HS-5 (cell line): ENCODE measurements around the gene HNRNPF.

Experiments
- DNase-seq: peaks from one replicate; pipeline ENCODE4 v3.0.0-alpha.2; 2012; ENCODE audit warnings: low read depth

Gene HNRNPF

DNA sequence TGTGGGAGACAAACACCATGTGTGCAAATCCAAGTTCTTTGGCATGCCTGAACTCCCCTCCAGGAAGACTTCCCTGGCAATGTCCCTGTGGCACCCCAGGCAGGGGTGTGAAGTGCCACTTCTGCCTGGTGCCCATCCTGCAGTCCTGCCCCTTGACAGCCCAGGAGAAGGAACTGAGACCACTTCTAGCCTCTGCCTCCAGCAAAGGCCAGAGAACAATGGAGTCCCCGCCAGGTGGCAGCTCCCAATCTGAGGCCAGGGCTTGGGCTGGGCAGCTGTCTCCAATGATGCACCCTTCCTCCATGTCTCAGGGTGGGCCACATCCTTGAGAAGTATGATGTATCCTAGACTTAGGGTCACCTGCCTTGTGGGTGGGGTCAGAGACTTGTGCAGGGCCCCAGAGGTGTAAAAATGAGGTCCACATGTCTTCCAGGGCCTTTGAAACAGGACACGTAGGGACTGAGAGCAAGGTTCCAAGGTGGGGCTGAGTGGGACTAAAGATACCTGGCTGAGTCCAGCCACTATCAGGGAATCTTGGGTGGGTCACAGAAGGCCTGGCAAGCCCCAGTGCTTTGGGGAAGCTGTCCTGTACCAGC lies 32.1 kb downstream of the HNRNPF start:
- no peak for DNase-seq

DNA sequence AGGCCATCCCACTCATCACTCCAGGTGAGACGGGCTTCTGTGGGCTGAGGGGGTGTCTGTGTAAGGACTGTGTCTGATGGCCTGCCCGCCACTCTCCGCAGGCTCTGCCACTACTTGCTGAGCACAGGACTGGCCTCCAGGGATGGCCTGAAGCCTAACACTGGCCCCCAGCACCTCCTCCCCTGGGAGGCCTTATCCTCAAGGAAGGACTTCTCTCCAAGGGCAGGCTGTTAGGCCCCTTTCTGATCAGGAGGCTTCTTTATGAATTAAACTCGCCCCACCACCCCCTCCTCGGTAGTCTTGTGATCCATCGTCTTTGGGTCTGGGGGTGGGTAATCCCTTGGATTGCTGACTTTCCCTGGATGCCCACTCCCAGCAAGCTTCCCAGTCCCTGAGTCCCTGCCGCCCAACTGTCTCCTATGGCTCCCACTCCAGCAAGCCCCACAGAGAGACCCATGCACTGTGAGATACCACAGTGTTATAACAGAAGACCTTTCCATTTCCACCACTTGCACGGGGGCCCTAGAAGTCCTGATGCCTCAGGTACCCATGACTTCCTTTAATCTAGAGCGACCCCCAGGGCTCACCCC lies 32.8 kb downstream of the HNRNPF start:
- no peak for DNase-seq

DNA sequence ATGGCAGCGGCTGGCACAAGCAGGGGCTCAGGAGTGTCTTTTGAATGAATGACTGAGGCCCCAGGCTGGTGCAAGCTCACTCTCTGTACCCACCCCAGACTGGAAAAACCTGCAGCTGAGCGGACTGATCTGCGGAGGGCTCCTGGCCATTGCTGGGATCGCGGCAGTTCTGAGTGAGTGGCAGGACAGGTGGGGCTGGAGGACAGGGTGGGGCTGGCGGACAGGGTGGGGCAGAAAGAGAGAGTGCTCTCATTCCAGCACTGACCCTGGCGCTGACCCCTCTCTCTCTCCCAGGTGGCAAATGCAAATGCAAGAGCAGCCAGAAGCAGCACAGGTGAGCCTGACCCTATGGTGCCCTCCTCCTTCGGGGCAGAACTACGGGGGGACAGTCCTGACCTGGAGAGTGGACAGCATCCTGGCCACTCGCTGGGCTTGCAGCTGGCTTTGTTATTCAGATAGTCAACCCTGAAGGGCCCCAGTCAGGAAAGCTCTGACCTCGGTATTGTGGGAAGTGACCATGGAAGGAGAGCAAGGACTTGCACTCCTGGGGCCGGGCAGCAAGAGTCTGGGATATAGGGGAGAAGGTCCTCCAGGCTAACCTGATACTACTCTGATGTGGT lies 33.5 kb downstream of the HNRNPF start:
- DNase-seq = no peak

DNA sequence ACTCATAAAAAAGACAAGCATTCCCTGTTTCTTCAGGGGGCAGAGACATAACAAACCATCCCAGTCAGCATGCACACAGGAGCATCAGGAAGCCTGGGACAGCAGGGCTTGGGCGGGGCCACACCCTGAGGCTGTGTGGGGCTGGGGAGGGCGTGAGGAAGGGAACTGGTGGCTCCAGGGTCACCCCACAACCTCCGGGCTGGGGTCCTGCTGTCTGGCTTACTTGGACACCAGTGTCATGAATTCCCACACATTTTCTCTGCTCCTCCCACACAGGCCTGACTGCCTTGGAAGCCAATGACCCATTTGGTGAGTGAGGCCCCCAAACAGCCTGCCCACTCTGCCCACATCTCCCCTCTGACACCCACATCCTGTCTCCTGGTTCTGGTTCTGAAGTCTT lies 34.8 kb downstream of the HNRNPF start:
- DNase-seq = no peak

DNA sequence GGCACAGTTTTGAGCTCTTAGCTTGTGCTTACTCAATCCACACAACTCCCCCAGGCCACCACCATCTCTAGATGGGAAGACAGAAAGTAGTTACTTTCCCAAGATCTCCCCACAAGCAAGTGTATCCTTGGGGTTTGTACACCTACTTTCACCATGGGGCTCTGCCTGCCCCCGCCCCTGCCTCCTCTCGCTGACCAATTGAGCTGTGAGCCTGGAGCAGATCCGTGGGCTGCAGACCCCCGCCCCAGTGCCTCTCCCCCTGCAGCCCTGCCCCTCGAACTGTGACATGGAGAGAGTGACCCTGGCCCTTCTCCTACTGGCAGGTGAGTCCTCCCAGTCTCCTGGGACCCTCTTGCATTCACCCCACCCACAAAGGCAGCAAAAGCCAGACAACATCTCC lies 35.5 kb downstream of the HNRNPF start:
- no peak for DNase-seq

DNA sequence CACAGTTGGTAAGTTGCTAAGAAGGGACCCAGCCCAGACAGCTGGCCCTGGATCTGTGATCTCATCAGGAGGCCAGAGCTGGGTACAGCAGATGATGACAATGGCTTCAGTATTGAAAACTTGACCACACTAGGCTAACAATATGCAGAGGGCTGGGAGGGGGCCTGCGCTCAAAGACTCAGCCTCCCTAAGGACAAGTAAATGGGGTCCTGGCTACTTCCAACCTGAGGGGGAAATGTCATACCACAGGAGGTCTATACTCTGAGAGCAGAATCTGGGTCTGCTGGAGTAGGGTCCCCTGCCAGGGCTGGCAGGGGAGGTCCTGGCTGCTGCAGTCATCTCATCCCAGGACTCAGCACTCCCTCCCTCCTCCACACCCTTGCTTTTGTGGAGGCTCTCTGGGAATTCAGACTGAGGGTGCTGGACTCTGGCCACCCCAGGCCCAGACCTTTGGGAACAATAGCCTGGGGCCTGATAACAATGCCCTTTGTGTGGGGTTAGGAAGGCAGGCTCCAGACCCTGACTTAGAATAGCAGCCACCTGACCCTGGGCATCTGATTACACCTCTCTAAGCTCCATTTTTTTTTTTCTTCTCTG lies 36.1 kb downstream of the HNRNPF start:
- no peak for DNase-seq

DNA sequence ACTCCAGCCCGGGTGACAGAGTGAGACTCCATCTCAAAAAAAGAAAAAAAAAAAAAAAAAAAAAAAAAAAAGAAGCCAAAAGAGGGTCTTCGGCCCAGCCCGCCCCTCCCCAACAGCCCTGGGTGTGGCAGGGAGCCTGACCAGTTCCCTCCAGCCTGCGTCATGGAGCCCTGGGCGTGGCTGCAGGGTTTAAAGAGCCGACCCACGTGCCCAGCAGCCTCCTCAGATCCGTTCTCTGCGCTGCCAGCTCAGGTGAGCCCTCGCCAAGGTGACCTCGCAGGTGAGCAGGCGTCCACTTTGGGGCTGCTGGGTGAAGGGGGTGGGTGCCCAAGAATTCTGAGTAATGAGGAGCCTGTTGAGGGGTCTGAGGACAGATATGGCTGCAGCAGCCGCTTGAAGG lies 37.6 kb downstream of the HNRNPF start, which contains the start of gene FXYD4:
TSS of gene FXYD4 (plus strand) at position 219 of the 400 bp plus-strand sequence. CDS start 2,111 bp downstream, outside the sequence.
- no peak for DNase-seq

DNA sequence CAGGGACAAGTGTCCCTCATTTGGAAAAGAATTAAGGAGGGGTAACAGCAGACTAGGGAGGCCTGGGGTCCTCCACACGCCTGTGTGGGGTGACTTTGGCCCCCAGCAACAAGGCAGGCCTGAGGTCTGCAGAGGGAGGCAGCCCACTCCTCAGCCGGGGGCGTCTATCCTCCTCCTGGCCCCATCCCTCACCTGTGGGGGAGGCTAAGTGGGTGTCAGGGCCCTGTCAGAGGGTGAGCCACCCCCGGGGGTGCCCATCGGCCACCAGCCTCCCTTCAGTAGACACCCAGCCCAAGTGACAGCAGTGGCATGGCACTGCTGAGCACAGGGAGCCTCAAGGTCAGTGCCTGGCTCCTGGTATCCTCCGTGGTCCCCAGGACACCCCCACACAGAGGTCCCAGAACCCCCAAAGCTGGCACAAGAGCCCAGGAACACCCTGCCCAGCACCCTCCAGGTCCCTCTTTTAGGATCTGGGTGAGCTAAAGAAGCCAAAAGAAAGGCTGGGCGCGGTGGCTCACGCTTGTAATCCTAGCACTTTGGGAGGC lies 38.2 kb downstream of the HNRNPF start:
- no peak for DNase-seq

DNA sequence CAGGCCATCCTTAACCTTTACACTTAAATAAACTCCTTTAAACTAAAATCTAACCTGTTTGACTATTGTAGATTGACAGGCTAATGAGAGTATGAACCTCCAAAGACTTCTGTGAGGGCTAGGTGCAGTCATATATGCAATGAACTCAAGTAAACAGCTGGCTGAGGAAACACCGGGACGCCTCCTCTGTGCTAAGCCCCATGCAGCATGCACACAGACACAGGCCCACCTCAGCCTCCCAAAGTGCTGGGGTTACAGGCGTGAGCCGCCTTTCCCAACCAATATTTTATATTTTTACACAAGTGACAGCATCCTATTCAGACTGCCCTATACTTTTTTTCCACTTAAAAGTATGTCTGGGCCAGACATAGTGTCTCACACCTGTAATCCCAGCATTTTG lies 39.1 kb downstream of the HNRNPF start:
- DNase-seq = no peak

DNA sequence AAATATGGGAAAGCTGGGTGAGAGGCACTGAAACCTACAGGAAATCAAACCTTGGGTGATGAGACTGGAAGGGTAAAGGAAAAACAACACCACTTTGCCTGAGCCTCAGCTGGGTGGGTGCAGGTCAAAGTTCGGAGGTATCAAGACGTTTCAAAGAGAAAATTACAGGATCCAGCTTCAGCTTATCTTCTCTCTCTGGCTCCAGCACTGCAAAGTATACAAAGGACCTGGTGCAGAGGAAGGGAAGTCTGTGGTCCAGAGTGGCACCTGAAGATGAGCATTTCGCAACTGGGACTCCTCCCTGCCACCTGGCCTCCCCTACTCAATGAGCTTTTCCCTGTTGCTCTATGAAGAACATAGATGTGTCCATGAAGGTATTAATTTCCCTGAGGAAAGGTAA lies 44.0 kb downstream of the HNRNPF start:
- no peak for DNase-seq

DNA sequence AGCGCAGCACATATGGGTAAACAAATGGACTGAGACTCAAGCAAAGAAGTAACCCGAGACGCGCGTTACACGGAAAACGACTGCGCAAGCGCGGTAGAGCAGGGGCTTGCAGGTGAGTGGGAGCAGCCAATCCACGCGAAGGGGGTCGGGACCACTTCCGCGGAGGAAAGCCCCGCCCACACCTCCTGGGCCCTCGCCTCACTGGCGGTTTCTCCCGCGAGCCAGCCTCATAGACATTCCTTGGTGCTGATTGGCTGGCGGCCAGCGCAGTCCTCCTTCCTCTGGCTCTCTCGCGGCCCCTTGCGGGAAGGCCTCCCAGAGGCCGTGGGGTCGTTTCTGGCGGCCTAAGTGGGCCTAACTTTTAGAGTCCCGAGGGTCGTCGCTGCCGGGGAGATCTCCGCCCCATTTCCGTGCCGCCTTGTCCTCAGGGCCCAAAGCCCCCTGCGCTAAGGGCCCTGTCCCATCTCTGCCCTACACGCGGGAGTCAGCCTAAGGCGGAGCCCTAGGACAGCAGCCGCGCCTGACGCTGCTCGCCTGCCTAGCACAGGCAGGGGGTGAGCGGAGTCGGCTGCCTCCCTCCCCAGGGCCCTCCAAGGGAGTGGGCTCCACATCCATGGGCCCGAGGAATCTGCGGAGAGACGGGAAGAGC lies 46.7 kb downstream of the HNRNPF start:
- no peak for DNase-seq

DNA sequence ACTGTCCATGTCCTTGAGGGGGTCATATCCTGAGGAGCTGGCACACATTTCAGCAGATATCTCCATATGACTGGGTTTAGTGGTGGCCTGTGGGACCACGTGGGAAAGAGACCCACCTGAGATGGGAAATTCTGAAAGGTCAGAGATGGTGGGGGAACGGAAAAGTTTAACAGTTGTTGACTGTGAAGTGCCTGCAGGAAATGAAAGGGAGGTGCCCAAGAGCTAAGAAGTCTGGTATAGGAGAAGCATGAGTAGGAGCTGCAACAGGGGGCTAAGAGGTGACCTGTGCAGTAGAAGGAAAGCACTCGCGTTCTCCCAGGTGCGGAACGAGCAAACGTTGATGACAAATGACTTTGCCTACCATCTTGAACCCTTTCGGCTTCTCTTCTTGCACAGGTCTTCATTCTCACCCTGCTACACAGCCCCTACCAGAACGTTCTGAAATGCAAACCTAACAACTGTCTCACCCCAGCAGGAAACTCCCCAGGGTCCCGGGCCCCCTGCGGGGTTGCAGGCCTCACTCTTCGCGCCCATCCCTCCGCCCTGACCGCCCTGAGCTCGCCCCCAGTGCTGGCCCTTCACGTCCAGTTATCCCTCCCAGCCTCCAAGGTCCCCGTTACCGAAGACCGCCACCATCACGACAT lies 47.3 kb downstream of the HNRNPF start:
- DNase-seq = no peak

DNA sequence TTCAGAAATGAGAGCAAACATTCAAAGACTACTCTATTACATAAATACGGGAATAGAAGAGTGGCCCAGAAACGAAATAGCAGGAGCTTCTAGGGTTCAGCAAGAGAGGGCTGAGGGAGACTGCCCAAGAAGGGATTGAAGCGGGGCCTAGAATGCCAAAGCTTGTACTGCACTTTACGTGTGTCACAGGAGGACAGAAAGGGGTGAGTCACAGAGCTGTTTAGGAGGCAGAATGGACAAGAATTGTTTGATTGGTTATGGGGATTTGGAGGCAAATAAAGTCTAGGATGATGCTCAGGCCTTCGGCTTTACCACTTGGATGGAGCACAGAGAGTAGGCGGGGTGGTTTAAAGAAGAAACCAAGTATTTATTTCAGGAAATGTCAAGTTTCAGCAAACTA lies 48.9 kb downstream of the HNRNPF start:
- DNase-seq = no peak

DNA sequence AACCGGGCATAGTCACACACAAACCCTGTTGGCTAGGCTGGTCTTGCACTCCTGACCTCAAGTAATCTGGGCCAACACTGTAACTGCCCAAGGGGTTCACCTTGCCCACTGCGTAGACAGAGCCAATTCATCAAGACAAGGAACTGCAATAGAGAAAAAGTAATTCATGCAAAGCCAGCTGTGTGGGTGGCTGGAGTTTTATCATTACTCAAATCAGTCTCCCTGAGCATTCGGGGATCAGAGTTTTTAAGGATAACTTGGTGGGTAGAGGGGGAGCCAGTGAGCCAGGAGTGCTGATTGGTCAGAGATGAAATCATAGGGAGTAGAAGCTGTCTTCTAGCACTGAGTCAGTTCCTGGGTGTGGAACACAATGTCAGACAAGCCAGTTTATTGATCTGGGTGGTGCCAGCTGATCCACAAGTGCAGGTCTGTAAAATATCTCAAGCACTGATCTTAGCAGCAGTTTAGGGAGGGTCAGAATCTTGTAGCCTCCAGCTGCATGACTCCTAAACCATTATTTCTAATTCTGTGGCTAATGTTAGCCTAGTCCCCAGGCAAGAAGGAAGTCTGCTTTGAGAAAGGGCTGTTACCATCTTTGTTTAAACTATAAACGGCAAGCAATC lies 53.1 kb downstream of the HNRNPF start:
- peak; percentile 24 for DNase-seq

DNA sequence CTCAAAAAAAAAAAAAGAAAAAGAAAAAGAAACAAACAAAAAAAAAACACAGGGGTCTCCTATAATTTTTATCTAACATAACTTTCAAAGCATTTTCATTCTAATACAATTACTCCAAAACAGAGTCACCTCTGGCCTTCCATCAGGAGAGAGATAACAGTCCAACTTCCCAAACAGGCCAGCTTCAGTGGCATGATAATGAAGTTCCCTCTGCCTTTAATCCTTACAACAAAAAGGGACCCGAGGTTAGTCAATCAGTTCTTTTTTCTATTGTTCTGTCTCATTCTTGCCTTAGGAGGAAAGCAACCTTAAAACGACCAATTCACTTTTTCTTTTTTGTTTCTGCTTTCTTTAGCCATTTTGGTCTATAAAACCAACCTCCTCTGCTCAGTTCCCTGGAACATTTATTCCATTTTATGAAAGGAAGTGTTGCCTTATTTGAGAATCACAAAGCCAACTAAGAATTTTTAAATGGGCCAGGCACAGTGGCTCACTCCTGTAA lies 54.1 kb downstream of the HNRNPF start:
- DNase-seq = no peak

DNA sequence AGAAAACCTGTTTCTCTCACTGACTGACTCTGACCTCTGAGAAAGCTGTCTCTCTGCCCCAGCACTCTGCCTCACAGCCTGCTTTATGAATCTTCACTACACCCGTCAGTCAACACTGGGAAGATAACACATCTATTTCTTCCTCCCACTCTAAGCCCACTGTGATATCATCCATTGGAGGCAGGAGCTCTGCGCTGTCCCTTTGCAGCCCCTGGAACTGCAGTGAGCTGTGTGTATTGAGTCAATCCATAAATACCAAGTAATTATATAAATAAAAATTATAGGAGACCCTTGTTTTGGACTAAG lies 54.7 kb downstream of the HNRNPF start:
- DNase-seq = no peak

DNA sequence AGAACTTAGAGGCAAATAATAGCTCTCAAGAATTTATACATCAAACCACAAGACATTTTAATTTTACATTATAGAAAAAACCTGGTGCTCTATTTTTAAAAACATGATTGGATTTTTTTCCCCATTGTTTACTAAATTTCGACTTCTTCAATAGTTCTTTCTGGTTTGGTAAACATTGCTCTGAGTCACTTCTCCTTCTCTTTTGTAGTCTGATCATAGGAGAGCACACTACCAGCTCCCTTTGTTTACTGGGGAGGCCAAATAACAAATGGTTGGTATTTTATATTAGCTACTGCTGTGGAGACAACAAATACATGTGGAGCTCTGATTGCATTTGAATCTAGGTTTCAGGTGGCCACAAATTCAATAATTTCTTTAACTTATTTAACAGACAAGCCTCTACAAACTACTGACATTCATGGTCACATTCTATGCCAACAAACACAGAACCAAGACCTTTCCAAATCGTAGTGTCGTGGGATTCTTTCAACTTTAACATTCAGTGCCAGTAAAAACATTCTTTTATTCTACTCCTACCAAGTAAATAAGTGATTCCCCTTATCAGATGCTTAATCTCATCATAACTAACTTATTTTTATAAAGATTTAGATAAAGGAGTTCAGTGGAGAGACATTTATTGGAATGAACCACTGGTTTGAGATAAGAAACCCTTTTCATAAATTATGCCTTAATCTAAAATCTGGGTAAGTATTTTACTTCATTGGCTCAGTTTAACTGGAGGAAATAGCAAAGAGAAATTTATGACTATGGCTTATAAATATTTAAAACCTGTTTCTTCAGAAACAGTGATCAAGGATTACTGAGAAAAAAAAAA lies 55.3 kb downstream of the HNRNPF start:
- DNase-seq = no peak

DNA sequence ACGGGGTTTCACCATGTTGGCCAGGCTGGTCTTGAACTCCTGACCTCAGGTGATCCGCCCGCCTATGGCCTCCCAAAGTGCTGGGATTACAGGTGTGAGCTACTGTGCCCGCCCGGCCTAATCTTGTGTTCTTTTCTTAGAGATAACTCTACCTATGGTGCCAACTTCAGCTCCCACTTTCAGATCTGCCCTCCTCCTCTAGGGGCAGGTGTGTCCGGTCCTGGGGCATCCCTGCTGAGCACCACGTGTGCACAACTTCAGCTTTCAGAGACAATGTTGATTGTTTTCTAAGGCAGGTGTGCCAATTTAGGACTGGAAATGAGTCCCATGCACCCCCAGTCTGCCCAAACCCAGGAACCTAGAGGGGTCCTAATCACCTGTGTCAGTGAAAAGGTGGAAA lies 56.0 kb downstream of the HNRNPF start:
- no peak for DNase-seq

DNA sequence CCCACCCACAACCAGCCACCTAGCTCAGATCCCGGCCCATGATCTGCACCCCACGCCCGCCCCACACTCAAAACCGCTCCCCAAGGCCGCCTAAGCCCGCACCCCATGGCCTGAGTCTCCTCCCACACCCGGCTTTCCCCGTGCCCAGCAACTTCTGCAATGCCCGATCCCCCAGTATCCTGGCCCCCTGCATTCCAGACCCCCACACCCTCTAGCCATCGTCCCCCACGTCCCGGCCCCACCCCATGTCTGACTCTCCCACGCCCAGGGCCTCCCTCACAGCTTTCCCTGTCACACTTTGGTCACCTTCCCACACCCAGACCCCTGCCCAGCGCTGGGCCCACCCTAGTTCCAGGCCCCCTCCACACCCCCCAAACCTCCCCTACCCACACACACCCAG lies 57.7 kb downstream of the HNRNPF start:
- DNase-seq = no peak

DNA sequence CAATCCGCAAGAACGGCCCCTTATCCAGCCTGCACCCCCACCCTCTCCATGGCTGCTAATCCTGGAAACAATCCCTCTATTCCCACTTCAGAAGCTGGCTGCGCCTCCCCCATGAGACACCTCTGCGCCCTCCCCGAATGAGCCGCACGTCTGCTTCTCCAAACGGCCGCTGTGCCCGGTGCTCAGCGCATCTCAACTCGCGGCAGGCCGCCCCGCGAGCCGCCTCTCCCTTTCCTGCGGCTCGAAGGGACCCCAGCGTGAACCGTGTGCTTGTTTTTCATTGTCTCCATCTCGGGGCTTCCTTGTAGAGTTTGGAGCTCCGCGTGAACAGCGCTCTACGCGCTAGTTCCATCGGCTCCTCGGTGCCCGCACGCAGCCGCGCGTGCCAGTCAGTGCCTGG lies 58.3 kb downstream of the HNRNPF start:
- DNase-seq = no peak

DNA sequence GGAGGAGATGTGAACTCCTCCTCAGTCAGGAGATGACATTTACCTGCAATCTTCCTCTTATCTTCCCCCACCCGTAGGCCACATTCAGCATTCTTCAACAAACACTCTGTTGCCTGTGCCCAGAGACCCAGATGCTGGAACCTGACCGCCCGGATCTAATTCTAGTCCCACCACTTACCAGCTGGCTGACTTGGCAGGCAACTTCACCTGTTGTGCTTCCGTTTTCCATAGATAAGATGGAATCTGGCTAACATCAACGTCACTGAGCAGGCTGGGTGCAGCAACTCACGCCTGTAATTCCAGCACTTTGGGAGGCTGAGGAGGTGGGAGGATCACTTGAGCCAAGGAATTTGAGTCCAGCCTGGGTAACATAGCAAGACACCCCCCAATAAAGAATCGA lies 58.8 kb downstream of the HNRNPF start:
- no peak for DNase-seq
